ENCODE results near the gene PRDM16. TPM values are rescaled to one million over a fixed set of nuclear protein-coding genes. Genes with fewer than 3 reads are reported as not detected.

Gene PRDM16
- total RNA-seq, 1 experiment from 2014 or later: 0.17 TPM

- Histone ChIP-seq H3K14ac (ENCODE audit: insufficient read depth, low read length) (no peak overlapping the region), H2AFZ (ENCODE audit: low read length) (no peak overlapping the region), H3K9ac (ENCODE audit: extremely low read depth, insufficient read length, low read length) (no peak overlapping the region), H3T11ph (ENCODE audit: low read length) (no peak overlapping the region), H3K4ac (ENCODE audit: low read depth, low read length) (no peak overlapping the region), H4K20me1 (ENCODE audit: control insufficient read depth, insufficient read depth, insufficient read length) (no peaks in the 10 kb centered on the region), H3K18ac (ENCODE audit: insufficient read length, low read depth, low read length) (no peak overlapping the region), H3K56ac (ENCODE audit: insufficient read length, low read depth, low read length) (no peak overlapping the region), H3K4me1 (ENCODE audit: insufficient read depth, low read length) (no peaks in the 10 kb centered on the region), H3K27ac (ENCODE audit: insufficient read length, low read depth, low read length) (no peak overlapping the region), H2BK120ac (ENCODE audit: low read depth, low read length, poor library complexity, severe bottlenecking) (no peak overlapping the region), H3K27me3 (ENCODE audit: insufficient read depth, low read length) (no peaks in the 10 kb centered on the region), H2AK5ac (ENCODE audit: insufficient read length, low read length) (no peak overlapping the region), H4K8ac (replicated peaks; ENCODE audit: insufficient read length, low read depth, low read length) (no peak overlapping the region), H3K79me1 (ENCODE audit: insufficient read depth, low read depth, low read length, poor library complexity, severe bottlenecking) (no peaks in the 10 kb centered on the region), H3K23ac (ENCODE audit: insufficient read length, low read depth, low read length) (no peak overlapping the region), H4K91ac (ENCODE audit: insufficient read length, low read depth, low read length) (no peak overlapping the region), H3K4me2 (ENCODE audit: insufficient read depth, insufficient read length, low read length) (no peak overlapping the region), H2BK12ac (ENCODE audit: insufficient read length, low read depth, low read length) (no peak overlapping the region), H3K9me3 (ENCODE audit: control insufficient read depth, low read depth, low read length) (peaks cover 13% of the 10 kb centered on the region), H3K23me2 (ENCODE audit: insufficient read length, low read depth, low read length, poor library complexity, severe bottlenecking) (no peaks in the 10 kb centered on the region), H3K79me2 (ENCODE audit: insufficient read depth, low read length) (no peaks in the 10 kb centered on the region), H2BK15ac (ENCODE audit: low read depth, low read length) (no peak overlapping the region), H4K5ac (ENCODE audit: insufficient read length, low read depth, low read length) (no peak overlapping the region), H2BK20ac (ENCODE audit: low read depth, low read length, poor library complexity, severe bottlenecking) (no peak overlapping the region), H2BK5ac (ENCODE audit: insufficient read length, low read length) (no peak overlapping the region)
- TF ChIP-seq CTCF (conservative IDR thresholded peaks at IDR 0.05): no peak
- Mint-ChIP-seq H3K27me3 (ENCODE audit: low read depth) (peaks cover 14% of the 10 kb centered on the region), H3K36me3 (ENCODE audit: insufficient read depth in 1 of 3, low read depth in 3 of 3) (peaks cover 7 to 18% (median 8%) of the 10 kb centered on the region in 3 experiments), H3K27ac (no peak overlapping the region), H3K4me3 (no peak overlapping the region), H3K4me1 (peaks cover 0 to 4% of the 10 kb centered on the region in 2 experiments; a peak in 1 of 4 replicates), H3K9me3 (peaks cover 34 to 40% of the 10 kb centered on the region in 2 experiments)
- no CpG with 5 or more reads among the region's 26 CpGs for WGBS (ENCODE audit: extremely low coverage, insufficient read length, low lambda C conversion rate)
- no peak for DNase-seq
Observed at GRCh38 chr1:3341236-3341994, 272.4 kb downstream of the PRDM16 start.

Data from H9 (cell line).